IMR-90 (cell line): ENCODE results near the gene OBP2B. TPM values are rescaled to one million over a fixed set of nuclear protein-coding genes. Genes with fewer than 3 reads are reported as not detected.

ENCODE experiments used
- ATAC-seq: fragments of 200-7000 bp; cut with Tn5 transposase; 2 replicates; pipeline ENCODE4 v1.9.1; 2020; ENCODE audit warnings: low read depth, mild to moderate bottlenecking, moderate library complexity
- BruUV-seq: library from RNA; stranded (reverse); fragments of 400-500 nt; replicated peaks from 2 replicates; lab custom pipeline; 2021; lab: Mats Ljungman, UMichigan
- CTCF ChIA-PET: fragments of 300-600 bp; formaldehyde crosslinking; extraction: SDS; loops from one replicate; lab custom pipeline; 2021; ENCODE audit warnings: antibody characterized with exemption; lab: Yijun Ruan, JAX
- POLR2A ChIA-PET: fragments of 300-600 bp; sonication (Branson Sonifier 250); formaldehyde crosslinking; loops from one replicate; lab custom pipeline; 2022; ENCODE audit warnings: antibody characterized with exemption; ENCODE audit not compliant: unreplicated experiment; lab: Charles Lee
- DNase-seq: peaks from one replicate; pipeline ENCODE4 v3.0.0; 2013
- H2AFZ ChIP-seq: replicated peaks from 2 replicates; pipeline ENCODE3; 2013; ENCODE audit warnings: low read length, mild to moderate bottlenecking; ENCODE audit not compliant: poor library complexity
- H2AK5ac ChIP-seq: 2 replicates; pipeline ENCODE4 v1.6.1; 2013; ENCODE audit warnings: low read depth, low read length, inconsistent platforms
- H2AK9ac ChIP-seq: replicated peaks from 2 replicates; pipeline ENCODE3; 2013; ENCODE audit warnings: mild to moderate bottlenecking, low read depth, low read length, moderate library complexity; ENCODE audit not compliant: poor library complexity
- H2BK120ac ChIP-seq: 2 replicates; pipeline ENCODE4 v1.6.1; 2013; ENCODE audit warnings: low read depth, low read length, inconsistent platforms
- H2BK15ac ChIP-seq: 3 replicates; pipeline ENCODE4 v1.6.1; 2013; ENCODE audit warnings: low read depth, low read length, inconsistent platforms
- H2BK20ac ChIP-seq: 2 replicates; pipeline ENCODE4 v1.6.1; 2013; ENCODE audit warnings: low read depth, mild to moderate bottlenecking, inconsistent platforms, low read length, moderate library complexity
- H2BK5ac ChIP-seq: 2 replicates; pipeline ENCODE4 v1.6.1; 2013; ENCODE audit warnings: mild to moderate bottlenecking, low read depth, low read length, inconsistent platforms; ENCODE audit not compliant: poor library complexity, severe bottlenecking
- H3K14ac ChIP-seq: replicated peaks from 2 replicates; pipeline ENCODE4 v1.6.1; 2013; ENCODE audit warnings: low read depth, low read length, inconsistent platforms
- H3K18ac ChIP-seq: 2 replicates; pipeline ENCODE4 v1.6.1; 2013; ENCODE audit warnings: low read depth, low read length, control low read depth
- H3K23ac ChIP-seq: 2 replicates; pipeline ENCODE4 v1.6.1; 2013; ENCODE audit warnings: low read depth, low read length, inconsistent platforms
- H3K27ac ChIP-seq: 2 replicates; pipeline ENCODE4 v1.5.1; 2013; ENCODE audit warnings: mild to moderate bottlenecking, control low read depth, low read length; ENCODE audit not compliant: insufficient read depth
- H3K27me3 ChIP-seq: 2 replicates; pipeline ENCODE4 v1.6.1; 2013; ENCODE audit warnings: low read length; ENCODE audit not compliant: control insufficient read depth, insufficient read depth
- H3K36me3 ChIP-seq: 2 replicates; pipeline ENCODE4 v1.6.1; 2013; ENCODE audit warnings: low read length, mixed read lengths; ENCODE audit not compliant: control insufficient read depth, insufficient read depth
- H3K4ac ChIP-seq: 2 replicates; pipeline ENCODE4 v1.6.1; 2013; ENCODE audit warnings: low read depth, low read length, inconsistent platforms
- H3K4me1 ChIP-seq: 2 replicates; pipeline ENCODE4 v1.6.1; 2013; ENCODE audit warnings: low read length, mixed read lengths; ENCODE audit not compliant: control insufficient read depth, insufficient read depth
- H3K4me2 ChIP-seq: 2 replicates; pipeline ENCODE4 v1.6.1; 2013; ENCODE audit warnings: low read depth, mild to moderate bottlenecking, control low read depth, low read length, moderate library complexity
- H3K4me3 ChIP-seq: 2 replicates; pipeline ENCODE4 v1.5.1; 2013; ENCODE audit warnings: low read depth, mild to moderate bottlenecking, control low read depth, low read length, moderate library complexity; ENCODE audit not compliant: insufficient read depth
- H3K56ac ChIP-seq: 2 replicates; pipeline ENCODE4 v1.6.1; 2013; ENCODE audit warnings: low read length, inconsistent platforms; ENCODE audit not compliant: insufficient read depth; ENCODE audit errors: extremely low read depth
- H3K79me1 ChIP-seq, 2 experiments: 2 replicates each; pipeline ENCODE4 v1.6.1; 2013; ENCODE audit warnings: low read length in 2 of 2, inconsistent platforms in 1 of 2, low read depth in 1 of 2
- H3K9ac ChIP-seq: 2 replicates; pipeline ENCODE4 v1.6.1; 2013; ENCODE audit warnings: low read depth, low read length, control low read depth
- H3K9me1 ChIP-seq: 2 replicates; pipeline ENCODE4 v1.6.1; 2013; ENCODE audit warnings: low read length, inconsistent platforms; ENCODE audit not compliant: insufficient read depth
- H3K9me3 ChIP-seq: 2 replicates; pipeline ENCODE4 v1.6.1; 2013; ENCODE audit warnings: low read length; ENCODE audit not compliant: control insufficient read depth, insufficient read depth
- H4K20me1 ChIP-seq: 2 replicates; pipeline ENCODE4 v1.6.1; 2013; ENCODE audit warnings: low read length, inconsistent platforms; ENCODE audit not compliant: insufficient read depth
- H4K5ac ChIP-seq: 2 replicates; pipeline ENCODE4 v1.6.1; 2013; ENCODE audit warnings: mild to moderate bottlenecking, low read depth, low read length, control low read depth
- H4K8ac ChIP-seq, 2 experiments: 2 replicates each; pipeline ENCODE4 v1.6.1; 2013; ENCODE audit warnings: low read depth in 2 of 2, low read length in 2 of 2, control low read depth in 1 of 2, inconsistent platforms in 1 of 2
- H4K91ac ChIP-seq: 2 replicates; pipeline ENCODE4 v1.6.1; 2013; ENCODE audit warnings: low read depth, low read length, inconsistent platforms; ENCODE audit not compliant: insufficient read depth
- BHLHE40 ChIP-seq: fragments of 150-350 bp; IDR thresholded peaks from 2 replicates; pipeline ENCODE4 v1.6.1; 2016; ENCODE audit warnings: mild to moderate bottlenecking, low read depth, low read length
- CEBPB ChIP-seq: IDR thresholded peaks from 2 replicates; pipeline ENCODE4 v1.6.1; 2012; ENCODE audit warnings: low read depth, low read length, improper control_type of control experiment
- CHD1 ChIP-seq: IDR thresholded peaks from 2 replicates; pipeline ENCODE4 v1.6.1; 2012; ENCODE audit warnings: low read depth, low read length, improper control_type of control experiment
- CTCF ChIP-seq: conservative IDR thresholded peaks from 2 replicates; pipeline ENCODE4 v1.5.1; 2012; ENCODE audit warnings: mild to moderate bottlenecking, low read depth, low read length, improper control_type of control experiment
- ELK1 ChIP-seq: fragments of 150-350 bp; IDR thresholded peaks from 2 replicates; pipeline ENCODE4 v1.6.1; 2016; ENCODE audit warnings: low read depth, mild to moderate bottlenecking, low read length, moderate library complexity, borderline replicate concordance
- FOS ChIP-seq: fragments of 150-350 bp; IDR thresholded peaks from 2 replicates; pipeline ENCODE4 v1.6.1; 2016; ENCODE audit warnings: low read depth, low read length
- MAFK ChIP-seq: IDR thresholded peaks from 2 replicates; pipeline ENCODE4 v1.6.1; 2012; ENCODE audit warnings: low read depth, low read length, improper control_type of control experiment
- MAZ ChIP-seq: IDR thresholded peaks from 2 replicates; pipeline ENCODE4 v1.6.1; 2012; ENCODE audit warnings: low read depth, mild to moderate bottlenecking, low read length, improper control_type of control experiment, moderate library complexity, borderline replicate concordance
- MXI1 ChIP-seq: IDR thresholded peaks from 2 replicates; pipeline ENCODE4 v1.6.1; 2012; ENCODE audit warnings: low read depth, mild to moderate bottlenecking, low read length, moderate library complexity, borderline replicate concordance
- NFE2L2 ChIP-seq: fragments of 150-350 bp; IDR thresholded peaks from 2 replicates; pipeline ENCODE4 v1.6.1; 2016; ENCODE audit warnings: low read depth, mild to moderate bottlenecking, low read length
- POLR2A ChIP-seq: IDR thresholded peaks from 2 replicates; pipeline ENCODE4 v1.6.1; 2012; ENCODE audit warnings: mild to moderate bottlenecking, low read depth, low read length
- RAD21 ChIP-seq: IDR thresholded peaks from 2 replicates; pipeline ENCODE4 v1.6.1; 2012; ENCODE audit warnings: low read length, improper control_type of control experiment
- RCOR1 ChIP-seq: IDR thresholded peaks from 2 replicates; pipeline ENCODE4 v1.6.1; 2012; ENCODE audit warnings: mild to moderate bottlenecking, low read length, improper control_type of control experiment; ENCODE audit not compliant: insufficient replicate concordance
- RFX5 ChIP-seq: IDR thresholded peaks from 2 replicates; pipeline ENCODE4 v1.8.0; 2012; ENCODE audit warnings: low read depth, mild to moderate bottlenecking, low read length, moderate library complexity
- SMC3 ChIP-seq: fragments of 150-350 bp; IDR thresholded peaks from 2 replicates; pipeline ENCODE4 v1.6.1; 2016; ENCODE audit warnings: low read depth, mild to moderate bottlenecking, antibody characterized with exemption, low read length, moderate library complexity
- USF2 ChIP-seq: fragments of 150-350 bp; IDR thresholded peaks from 2 replicates; pipeline ENCODE4 v1.6.1; 2017; ENCODE audit warnings: mild to moderate bottlenecking, antibody characterized with exemption, low read length, low read depth
- WGBS, 2 experiments: methylation state at CpG; one replicate each; pipeline versions ENCODE4 v1.1.5 to v1.1.7; 2013; ENCODE audit warnings: missing lambda C conversion rate in 2 of 2; ENCODE audit not compliant: insufficient read length in 1 of 2; ENCODE audit errors: extremely low coverage in 2 of 2; 5-methylcytosine and 5-hydroxymethylcytosine counted together
- dilution Hi-C: fragments of 300-500 bp; cut with HindIII; formaldehyde crosslinking; loops from one replicate; pipeline ENCODE4 v1.14.3; 2018; ENCODE audit warnings: low sequenced_read_pairs; ENCODE audit not compliant: unreplicated experiment
- in situ Hi-C: fragments of 300-500 bp; cut with MboI; formaldehyde crosslinking; loops from 3 replicates; pipeline ENCODE4 v1.14.3; 2019; ENCODE audit warnings: low sequenced_read_pairs, inconsistent platforms, mixed read lengths
- intact Hi-C: fragments of 100-400 bp; cut with micrococcal nuclease; formaldehyde crosslinking; loops from 2 replicates; pipeline ENCODE4 v1.10.0; 2022
- polyA plus RNA-seq, 3 experiments: library from polyadenylated mRNA; depleted of rRNA; stranded (reverse); fragments of >200 nt; gene quantifications; 2 replicates each; pipeline ENCODE4 v1.2.3, GENCODE V29; 2012; ENCODE audit warnings: low replicate concordance in 1 of 3
- total RNA-seq: library from RNA; depleted of rRNA; stranded (reverse); fragments of >200 nt; gene quantifications from 2 replicates; pipeline ENCODE4 v1.2.3, GENCODE V29; 2012

The OBP2B gene
- total and polyA plus RNA-seq, 2 of the 4 experiments (the other 2 are of a cell fraction) = not detected

- in situ Hi-C loops (no loop called here), intact Hi-C loops (no loop called here), dilution Hi-C loops (no loop called here)
- Histone ChIP-seq H3K27ac (no peak overlapping the region), H2BK20ac (no peak overlapping the region), H4K20me1 (no peaks in the 10 kb centered on the region), H2BK120ac (no peak overlapping the region), H3K79me1 (no peaks in the 10 kb centered on the region), H3K14ac (no peak overlapping the region), H3K56ac (no peak overlapping the region), H2AFZ (no peak overlapping the region), H2BK15ac (no peak overlapping the region), H2BK5ac (no peak overlapping the region), H3K9ac (no peak overlapping the region), H3K18ac (no peak overlapping the region), H3K27me3 (peaks cover 29% of the 10 kb centered on the region), H2AK9ac (no peak overlapping the region), H2AK5ac (no peak overlapping the region), H4K91ac (no peak overlapping the region), H3K36me3 (no peaks in the 10 kb centered on the region), H3K9me1 (no peaks in the 10 kb centered on the region), H4K8ac (no peak overlapping the region), H3K4me1 (no peaks in the 10 kb centered on the region), H3K23ac (no peak overlapping the region), H3K4me3 (no peak overlapping the region), H3K9me3 (0 out of 2 replicates have a peak, but pooled peaks cover 1% of the 10 kb centered on the region), H3K4ac (no peak overlapping the region), H3K4me2 (no peak overlapping the region), H4K5ac (no peak overlapping the region)
- DNase-seq (no peak), ATAC-seq (no peak)
- WGBS, 2 experiments = 90% methylated on average over 2 of the region's 17 CpGs; no CpG with 5 or more reads in 1 of the 2 experiments
- no TSS peak for BruUV-seq
- ChIA-PET CTCF (no interaction called here), POLR2A (no interaction called here)
- no peak for TF ChIP-seq MXI1
- TF ChIP-seq NFE2L2 = no peak
- TF ChIP-seq USF2 = no peak
- TF ChIP-seq FOS = no peak
- TF ChIP-seq RCOR1 = no peak
- no peak for TF ChIP-seq CHD1
- no peak for TF ChIP-seq CTCF
- TF ChIP-seq MAZ = no peak
- TF ChIP-seq BHLHE40 = no peak
- no peak for TF ChIP-seq MAFK
- no peak for TF ChIP-seq CEBPB
- no peak for TF ChIP-seq SMC3
- no peak for TF ChIP-seq POLR2A
- no peak for TF ChIP-seq ELK1
- no peak for TF ChIP-seq RAD21
- TF ChIP-seq RFX5 = no peak
These were observed 8.4 kb downstream of the OBP2B start for GRCh38 chr9:133200631-133201030.
